NCI-H446 (cell line): ENCODE measurements around the gene BIN1.

Experiments used
- DNase-seq, 2 experiments: peaks; one replicate each; lab custom pipeline; 2025; lab: John Stamatoyannopoulos, UW

The BIN1 gene

DNA sequence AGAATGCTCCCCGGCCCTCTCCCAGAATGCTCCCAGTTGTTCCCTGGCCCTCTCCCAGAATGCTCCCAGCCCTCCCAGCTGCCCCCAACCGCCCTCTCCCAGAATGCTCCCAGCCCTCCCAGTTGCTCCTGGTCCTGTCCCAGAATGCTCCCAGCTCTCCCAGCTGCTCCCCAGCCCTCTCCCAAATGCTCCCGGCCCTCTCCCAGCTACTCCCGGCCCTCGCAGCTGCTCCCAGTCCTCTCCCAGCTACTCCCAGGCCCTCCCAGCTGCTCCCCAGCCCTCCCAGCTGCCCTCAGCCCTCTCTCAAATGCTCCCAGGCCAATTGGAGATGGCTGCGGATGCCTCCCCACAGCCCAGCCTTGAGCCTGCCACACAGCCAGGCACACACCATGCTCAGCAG lies 31.1 kb downstream of the BIN1 start:
- DNase-seq = no peak

DNA sequence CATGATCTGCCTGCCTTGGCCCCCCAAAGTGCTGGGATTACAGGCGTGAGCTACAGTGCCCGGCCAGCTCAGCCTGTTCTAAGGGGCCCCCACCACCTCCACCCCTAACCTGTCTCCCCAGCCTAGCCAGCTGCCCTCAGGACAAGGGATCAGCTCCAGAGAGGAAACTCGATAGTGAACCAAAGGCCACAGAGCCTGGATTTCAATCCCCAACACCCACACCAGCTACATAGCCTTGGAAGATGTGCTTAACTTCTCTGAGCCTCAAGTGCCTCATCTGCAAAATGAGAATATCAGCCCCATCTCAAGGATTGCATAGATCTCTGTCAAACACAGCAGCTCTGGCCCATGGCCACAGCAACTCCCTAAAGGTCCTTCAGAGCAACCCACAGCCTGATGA lies 32.0 kb downstream of the BIN1 start:
- DNase-seq = no peak

DNA sequence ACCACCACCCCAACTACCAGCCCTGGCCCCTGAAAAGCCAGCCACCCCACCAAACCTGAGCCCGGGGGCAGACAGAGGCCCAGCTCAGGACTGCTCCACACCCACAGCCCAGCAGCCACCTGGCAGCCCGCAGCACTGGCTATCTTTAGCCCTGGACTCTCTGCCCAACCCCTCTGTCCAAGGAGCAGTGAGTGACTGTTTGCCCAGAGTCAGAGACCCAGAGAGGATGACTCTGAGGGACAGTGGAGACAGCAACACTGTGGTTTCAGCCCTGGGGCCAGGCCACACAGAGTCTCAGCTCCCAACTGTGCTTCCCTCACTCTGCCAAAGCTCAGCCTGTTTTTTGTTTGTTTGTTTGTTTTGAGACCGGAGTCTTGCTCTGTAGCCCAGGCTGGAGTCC lies 32.6 kb downstream of the BIN1 start:
- no peak for DNase-seq

DNA sequence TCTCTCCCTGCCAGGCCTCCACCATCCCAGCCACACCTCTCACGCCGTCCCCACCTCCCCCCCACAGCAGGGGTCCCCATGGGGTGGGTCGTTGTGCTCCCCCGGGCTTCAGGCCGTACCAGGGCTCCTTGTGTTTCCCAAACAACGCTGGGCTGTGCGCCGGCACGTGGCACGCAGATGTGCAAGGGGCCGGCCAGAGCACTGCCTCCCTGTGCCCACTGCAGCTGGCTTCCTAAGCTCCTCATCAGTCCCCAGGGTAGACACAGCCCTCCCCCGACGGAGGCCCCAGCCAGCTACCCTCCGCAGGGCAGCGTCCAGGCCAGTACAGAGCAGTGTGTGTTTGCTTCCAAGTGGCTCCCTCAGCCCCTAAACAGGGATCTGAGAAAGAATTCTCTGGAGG lies 34.0 kb downstream of the BIN1 start:
- no peak for DNase-seq

DNA sequence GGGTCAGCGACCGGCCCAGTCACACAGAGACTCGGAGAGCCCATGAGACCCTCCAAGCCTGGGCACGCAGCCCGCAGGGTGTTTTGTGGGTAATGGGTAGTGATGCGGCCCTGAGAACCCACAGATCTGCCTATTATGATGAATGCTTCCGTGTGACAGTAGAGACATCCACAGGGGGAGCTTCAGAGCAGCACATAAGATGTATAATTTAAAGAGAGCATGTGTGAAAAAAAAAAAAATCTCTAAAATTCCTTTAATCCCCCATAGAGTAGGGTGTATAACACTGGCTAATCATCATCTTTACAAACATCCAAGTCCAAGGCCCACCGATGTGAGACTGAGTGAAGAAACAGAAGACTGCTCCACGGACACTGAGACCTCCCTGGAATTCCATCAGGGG lies 34.6 kb downstream of the BIN1 start:
- DNase-seq = no peak

DNA sequence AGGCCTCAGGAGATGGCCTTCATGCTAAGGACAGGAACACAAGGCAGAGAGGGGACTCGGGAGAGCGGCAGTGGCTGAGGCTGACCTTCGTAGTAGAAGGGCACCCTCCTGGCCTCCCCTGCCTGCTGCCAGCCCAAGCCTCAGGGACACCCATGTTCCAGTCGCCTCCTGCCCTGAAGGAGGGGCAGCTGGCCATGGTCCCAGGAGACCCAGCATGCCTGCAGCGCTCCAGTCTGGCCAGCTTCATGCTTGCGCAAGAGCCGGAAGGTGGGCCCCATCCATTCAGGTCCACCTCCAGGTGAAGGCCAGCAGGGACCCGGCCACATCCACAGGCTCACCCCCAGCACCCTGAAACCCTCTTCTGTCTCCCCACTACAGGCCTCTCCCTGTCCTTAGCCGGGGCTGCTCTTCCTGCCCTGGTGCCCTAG lies 35.0 kb downstream of the BIN1 start:
- no peak for DNase-seq

DNA sequence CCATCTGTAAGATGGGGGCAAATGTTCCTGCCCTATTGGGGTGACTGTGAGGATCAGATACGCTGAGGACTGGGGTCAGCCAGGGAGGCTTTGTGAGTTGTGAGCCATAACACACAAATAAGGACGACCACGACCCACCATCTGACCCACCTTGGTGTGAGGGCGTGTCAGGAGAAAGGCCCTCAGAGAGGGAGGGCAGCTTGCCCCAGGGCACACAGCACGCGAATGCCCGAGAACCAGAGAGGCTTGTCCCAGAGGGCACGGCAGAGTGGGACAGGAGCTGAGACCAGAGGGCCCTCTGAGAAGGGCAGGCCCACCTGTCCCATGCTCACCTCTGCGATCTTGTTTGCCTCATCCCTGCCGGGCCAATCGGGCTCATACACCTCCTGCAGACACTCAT lies 36.7 kb downstream of the BIN1 start:
- no peak for DNase-seq

DNA sequence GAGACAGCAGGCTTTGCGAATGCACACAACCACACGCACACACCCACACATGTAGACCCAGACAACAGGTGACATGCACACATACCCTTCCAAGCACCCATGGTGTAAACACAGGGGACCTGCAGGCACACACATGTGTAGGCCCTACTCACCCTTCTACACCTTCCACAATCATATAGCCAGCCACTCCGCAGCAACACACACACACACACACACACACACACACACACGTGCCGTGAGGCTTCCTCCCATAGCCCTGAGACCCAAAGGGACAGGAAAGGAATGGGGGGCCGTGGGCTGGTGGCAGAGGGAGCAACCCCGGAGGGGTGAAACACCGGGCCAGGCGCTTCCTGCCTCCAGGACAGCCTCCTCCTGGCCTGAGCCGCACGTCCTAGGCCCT lies 37.4 kb downstream of the BIN1 start:
- DNase-seq = no peak

DNA sequence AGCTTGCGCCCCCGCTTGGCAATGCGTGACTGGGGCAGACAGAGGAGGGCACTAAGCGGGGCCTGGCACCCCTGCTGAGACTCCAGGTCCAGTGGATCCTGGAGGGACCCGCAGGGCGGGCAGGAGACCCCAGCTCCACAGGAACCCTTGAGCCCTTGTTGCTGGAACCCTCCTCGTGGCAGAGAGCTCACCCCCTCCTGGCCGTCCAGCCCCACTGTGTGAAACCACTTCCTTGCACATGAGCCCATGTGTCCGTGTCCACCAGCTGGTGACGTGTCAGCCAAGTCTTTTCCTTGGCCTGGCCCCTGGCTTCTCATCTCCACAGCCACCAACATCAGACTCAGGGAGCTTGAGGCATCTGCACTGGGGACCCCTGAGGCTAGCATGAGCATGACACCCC lies 38.0 kb downstream of the BIN1 start:
- no peak for DNase-seq

DNA sequence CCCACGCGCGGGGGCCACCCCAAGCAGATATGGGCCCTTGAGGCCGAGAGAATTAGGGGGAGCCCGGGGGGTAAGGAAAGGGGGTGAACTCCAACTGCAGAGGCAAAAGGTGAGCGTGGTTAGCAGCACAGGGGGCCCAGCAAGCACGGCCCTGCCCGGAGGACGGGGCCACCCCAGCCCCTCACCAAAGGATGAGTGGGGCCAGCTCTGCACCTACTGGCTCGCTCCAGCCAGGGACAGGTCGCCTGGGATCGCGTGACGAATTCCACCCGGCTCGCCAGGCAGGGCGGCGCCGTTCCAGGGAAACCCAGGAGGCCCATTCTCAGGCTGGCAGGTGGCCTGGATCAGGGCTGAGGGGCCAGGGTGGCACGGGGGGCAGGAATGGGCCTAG lies 38.6 kb downstream of the BIN1 start:
- DNase-seq = no peak

DNA sequence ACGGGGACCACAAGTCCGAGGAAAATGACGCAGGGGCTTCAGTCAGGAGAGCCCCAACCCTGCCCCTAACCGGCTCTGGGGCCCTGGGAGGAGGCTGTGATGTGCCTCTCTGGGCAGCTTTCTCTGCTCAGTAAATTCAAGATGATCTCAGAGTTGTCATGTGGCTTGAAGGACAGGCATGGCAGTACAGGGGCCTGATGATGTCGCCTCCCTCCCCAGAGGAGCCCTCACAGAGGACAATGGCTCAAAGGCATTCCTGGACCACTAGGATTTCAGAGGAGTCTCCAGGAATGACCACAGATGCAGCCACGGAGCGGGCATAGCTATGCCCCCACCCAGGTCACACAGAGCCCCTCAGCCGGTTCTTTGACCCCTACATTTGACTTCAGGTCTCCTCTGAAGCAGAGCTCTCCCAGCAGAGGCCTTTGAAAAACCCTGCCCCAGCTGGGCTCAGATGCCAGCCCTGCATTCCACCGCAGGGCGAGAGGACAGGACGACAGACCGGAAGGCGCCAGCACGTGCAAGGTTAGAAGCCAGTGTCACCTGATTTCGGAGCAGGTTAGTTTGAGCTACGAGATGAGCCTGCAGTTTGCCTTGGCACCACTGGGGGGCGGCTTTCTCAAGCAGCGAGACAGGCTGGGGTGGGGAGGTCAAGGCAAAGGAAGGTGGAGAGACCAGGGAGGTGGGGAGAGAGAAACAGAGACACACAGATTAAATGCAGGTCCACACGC lies 39.2 kb downstream of the BIN1 start:
- peak in 1 of 2 experiments; percentile 15 for DNase-seq

DNA sequence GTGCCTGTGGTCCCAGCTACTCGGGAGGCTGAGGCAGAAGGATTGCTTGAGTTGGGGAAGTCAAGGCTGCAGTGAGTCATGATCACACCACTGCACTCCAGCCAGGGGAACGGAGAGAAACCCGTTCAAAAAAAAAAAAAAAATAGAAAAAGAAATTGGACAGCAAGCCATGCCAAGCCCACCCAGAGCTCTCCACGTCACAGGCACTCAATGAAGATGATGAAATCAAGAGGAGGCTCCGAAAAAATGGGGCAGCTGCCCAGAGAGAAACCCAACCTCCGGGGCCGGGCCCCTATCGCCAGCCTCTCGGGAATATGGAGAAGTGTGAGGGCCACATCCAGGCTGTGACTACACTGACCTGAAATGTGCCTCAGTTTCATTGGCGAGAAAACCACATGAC lies 40.0 kb downstream of the BIN1 start:
- no peak for DNase-seq

DNA sequence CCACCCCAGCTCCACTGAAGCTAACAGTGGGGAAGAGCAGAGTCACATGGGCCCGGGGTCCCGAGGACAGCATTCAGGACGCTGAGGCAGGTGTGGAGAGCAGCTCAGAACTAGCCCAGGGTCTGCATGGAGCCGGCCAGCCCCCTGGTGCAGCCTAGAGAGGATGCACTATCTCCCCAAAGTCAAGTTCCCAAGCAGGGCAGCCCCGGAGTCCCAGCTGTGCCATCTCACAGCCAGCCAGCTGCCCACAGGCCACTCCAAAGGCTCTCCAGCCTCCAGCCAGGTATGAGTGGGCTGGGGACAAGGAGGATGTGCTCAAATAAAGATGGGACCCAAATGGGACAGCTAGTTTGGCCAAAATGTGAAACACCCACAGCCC lies 41.0 kb downstream of the BIN1 start:
- no peak for DNase-seq

DNA sequence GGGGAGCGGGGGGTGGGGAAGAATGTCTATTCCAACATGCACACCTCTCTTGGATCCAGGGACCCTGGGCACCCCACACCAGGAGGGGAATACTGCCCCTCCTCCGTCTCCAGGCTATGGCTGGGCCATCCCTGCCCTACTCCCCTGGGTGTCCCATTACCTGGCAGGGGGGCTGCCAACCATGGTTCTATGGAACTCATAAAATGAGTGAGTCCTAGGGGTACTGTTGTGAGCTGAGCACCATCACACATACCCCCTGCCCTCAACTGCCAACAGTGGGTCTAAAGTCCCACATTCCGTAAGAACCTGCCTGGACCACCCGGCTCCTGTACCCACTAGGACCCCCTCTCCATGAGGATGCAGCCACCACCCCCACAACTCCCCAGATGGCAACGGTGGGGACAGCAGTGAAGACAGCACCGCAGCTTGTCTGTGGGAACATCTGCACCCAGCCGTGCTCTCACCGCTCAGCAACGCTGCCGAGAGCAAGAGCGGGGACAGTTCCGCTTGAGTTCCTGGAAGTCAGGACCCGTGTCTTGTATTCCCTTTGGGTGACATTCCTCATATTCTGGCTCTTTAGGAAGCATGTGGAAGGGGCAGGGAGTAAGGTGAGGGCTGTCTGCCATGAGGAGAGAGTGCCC lies 41.5 kb downstream of the BIN1 start:
- no peak for DNase-seq

DNA sequence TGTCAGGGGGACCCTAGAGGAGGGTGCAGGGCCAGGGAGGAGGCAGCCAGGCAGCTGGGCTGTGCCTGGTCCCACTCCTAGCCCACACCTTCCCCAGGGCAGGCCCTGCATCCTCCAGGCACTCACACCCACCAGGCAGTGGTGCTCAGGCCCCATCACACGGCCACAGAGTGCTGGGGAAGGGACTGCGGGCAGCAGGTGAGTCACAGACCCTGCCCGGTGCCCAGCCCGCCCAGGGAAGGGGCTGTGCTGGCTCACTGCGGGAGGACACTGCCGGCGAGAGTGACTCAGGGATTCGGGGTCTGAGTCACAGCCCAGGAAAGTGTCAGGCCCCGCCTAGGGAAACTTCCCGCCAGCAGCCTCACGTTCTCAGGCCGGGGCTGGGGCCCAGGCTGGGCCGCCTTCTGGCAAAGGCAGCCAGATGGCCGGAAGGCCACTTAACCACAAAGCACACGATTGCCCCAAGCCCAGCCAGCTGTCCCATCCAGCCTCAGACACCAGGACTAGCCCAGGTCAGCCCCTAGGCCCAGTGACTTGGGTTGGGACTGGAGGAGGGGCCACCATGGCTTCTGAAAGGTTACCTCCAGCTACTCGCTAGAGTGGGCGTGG lies 42.2 kb downstream of the BIN1 start:
- peak in 1 of 2 experiments; percentile 64 for DNase-seq

DNA sequence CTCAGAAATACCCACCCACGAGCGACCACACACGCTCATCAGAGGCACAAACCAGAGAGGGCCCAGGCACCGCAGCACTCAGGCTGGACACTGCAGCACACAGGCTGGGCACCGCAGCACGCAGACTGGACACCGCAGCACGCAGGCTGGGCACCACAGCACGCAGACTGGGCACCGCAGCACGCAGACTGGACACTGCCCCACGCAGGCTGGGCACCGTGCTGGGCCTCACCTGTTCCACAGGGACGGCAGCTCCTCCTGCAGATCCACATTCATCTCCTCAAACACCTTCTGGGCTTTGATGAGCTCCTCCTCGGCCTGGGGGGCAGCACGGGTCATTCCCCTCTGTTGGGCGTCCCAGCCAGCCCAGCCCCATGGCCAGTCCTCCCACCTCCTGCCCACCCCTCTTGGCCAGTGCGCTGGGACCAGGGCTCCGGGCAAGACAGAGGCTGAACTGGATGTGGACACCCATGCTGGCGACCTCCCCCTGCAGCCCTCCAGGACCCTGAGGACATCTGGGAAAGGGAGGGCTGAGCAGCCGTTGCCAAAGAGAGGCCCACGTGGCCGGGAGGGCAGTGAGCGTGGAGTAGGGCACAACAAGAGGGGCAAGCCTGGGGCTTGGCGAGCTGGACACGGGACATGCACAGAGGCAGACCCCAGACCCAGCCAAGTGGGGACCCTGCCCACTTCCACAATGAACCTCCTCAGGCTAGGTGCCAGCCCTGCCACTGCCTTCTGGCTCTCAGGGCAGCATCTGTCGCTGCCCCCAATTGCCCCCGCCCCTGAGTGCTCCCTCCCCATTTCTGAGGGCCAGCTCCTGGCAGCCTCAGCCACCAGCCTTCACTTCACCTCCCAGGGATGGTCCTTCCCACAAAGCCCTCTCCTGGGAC lies 43.0 kb downstream of the BIN1 start:
- DNase-seq = no peak

DNA sequence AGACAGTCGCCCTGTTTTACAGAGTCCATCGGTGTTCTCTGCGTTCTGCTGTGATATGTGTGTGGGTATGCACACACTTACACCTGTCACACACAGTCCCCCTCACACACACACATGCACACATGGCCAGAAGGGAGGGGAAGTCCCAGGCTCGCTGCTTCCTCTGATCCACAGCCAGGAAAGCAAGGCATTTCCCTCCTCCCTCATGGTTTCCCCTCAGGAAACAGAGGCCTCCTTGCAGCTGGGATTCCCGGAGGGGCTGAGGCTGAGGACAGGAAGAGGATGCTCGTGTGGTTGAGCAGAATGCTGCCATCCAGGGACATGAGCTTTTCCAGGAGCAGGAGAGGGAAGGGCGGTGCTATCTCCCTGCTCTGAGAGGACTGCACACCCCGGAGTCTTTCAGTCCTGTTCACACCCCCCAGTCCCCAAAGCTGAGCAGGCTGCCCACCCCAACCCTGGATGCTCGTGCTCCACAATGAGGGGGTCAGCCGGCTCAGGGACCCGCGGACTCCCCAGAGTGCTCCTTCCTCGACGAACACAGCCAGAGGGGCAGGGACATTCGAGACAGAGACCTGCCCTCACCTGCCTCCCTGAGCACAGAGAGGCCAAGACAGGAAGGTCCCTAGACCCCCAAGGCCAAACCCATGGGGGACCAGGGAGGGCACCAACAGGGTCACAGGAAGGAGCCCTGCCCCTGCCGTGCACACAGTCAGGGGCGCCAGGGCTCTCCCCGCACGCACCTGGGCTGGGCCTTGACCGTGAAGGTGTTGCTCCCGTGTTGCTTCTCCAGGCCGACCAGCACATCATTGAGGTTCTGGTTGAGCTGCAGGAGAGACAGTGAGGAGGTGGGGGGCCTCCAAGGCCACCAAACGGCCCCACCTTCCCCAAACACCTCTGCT lies 45.3 kb downstream of the BIN1 start:
- no peak for DNase-seq

DNA sequence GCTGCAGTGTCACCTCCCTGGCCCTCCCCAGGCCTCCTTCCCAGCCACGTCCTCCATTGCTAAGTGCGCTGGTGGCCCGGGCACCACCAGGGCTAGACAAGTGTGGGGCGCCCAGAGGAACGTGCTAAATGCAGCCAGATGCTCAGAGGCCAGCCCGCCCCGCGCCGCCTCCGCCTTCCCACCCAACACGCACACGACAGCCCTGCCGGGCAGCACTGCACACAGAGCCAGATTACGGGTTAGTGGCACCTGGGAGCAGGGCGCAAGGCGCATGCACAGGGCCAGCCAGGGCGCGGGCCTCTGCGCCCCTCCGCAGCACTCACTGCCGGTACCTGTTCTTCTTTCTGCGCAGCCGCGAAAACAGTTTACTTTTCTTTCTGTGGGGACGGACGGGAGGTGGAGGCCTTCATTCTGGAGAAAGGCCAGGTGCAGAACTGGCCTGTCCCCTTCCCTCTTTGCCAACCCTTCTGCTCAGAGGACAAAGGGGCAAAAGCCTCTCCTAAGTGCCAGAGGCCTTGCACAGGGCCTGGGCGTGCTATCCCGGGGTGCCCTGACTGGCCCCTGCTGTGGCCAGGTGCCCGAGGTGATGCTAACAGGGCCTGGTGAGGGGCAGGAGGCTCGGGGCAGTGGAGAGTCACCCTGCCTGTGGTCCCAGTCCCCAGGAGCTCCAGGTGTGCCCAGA lies 46.5 kb downstream of the BIN1 start:
- DNase-seq = no peak

DNA sequence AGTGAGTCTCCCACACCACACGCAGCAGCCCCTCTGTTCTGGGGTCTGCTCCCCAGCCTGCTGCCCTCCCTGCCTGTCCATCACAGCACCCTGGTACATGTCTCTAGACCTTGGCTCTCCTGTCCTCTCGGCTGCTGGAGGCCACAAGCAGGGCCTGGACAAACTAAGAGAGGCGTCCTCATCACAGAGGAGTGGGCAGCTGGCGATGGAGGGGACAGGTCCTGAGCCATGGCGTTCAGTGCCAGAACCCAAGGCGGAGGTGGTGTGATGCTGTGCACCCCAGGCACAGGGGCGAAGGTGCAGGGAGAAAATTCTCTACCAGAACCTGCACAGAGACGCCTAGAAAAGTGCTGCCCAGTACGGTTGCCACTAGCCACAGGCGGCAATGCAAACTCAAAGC lies 47.4 kb downstream of the BIN1 start:
- no peak for DNase-seq

DNA sequence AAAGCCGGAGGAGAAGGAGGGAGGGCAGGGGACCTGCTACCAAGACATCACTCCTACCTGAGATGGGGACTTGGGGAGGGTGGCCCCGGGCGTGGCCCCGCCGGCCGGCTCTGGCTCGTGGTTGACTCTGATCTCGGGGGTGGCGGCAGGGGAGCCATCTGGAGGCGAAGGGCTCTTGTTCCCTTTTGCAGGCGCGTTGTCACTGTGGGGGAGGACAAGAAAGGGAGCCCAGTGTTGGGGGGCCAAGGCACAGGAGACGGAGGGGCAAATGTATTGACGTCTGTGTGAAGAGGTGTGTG lies 48.1 kb downstream of the BIN1 start:
- no peak for DNase-seq

DNA sequence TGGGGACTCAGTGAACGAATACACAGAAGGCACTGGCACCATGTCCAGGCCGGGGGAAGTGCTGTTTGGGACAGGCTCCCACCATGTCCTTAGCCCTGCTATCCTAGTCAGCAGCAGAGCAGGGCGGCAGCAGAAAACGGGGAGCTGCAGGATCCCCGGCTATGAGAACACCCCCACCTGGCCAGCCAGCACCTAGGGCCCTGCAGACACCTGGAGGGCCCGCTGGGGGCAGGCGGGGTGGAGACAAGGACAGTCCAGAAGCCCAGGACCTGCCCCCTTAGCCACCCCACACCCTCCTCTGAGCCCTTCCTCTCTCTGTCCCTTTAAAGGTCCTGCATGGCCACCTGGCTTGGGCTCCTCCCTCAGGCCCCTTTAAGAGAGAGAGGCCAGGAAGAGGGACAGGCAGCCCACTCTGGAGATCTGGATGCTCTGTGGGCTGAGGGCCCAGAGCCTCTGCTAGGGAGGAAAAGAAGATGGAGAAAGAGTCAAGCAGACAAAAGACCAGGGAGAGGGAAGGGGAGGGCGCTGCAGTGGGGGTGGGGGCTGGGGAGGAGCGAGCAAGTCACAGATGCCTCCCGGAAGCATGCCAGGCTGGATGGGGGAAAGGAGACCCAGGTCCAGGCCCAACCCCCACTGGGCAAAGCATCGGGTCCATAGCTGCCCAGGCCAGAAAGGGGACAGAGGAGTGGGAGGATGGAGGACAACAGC lies 48.6 kb downstream of the BIN1 start:
- DNase-seq = no peak
